GM19452 (cell line): ENCODE results near the gene INSYN1.

Experiments
- ATAC-seq: cut with Tn5 transposase; IDR thresholded peaks from one replicate; pipeline ENCODE4 v1.9.1; 2021; ENCODE audit not compliant: unreplicated experiment

The INSYN1 gene

GRCh38 chr15:73694419-73694818 lies 58.7 kb downstream of the INSYN1 start:
- no peak for ATAC-seq

- no peak for ATAC-seq
Measured at GRCh38 chr15:73691396-73691795, 61.8 kb downstream of the INSYN1 start.

- ATAC-seq = no peak
Measured at GRCh38 chr15:73688455-73688854, 64.7 kb downstream of the INSYN1 start.

- ATAC-seq = no peak
Measured at GRCh38 chr15:73687351-73687750, 65.8 kb downstream of the INSYN1 start.

GRCh38 chr15:73686781-73687256 lies 66.3 kb downstream of the INSYN1 start:
- no peak for ATAC-seq

- no peak for ATAC-seq
Measured at GRCh38 chr15:73685981-73686380, 67.2 kb downstream of the INSYN1 start.
